HCT116 (cell line): ENCODE results near the gene RGS7. TPM values are rescaled to one million over a fixed set of nuclear protein-coding genes. Genes with fewer than 3 reads are reported as not detected.

Experiments
- ATAC-seq: fragments of 200-7000 bp; cut with Tn5 transposase; 2 replicates; pipeline ENCODE4 v1.9.1; 2020; ENCODE audit warnings: mild to moderate bottlenecking, moderate library complexity
- BruUV-seq: library from RNA; stranded (reverse); fragments of 400-500 nt; replicated peaks from 2 replicates; lab custom pipeline; 2021; lab: Mats Ljungman, UMichigan
- CTCF ChIA-PET: fragments of 300-600 bp; sonication (Branson Sonifier 250); formaldehyde crosslinking; loops from one replicate; lab custom pipeline; 2021; ENCODE audit warnings: antibody characterized with exemption; lab: Charles Lee
- POLR2A ChIA-PET: fragments of 300-600, 350-600 bp; sonication (Branson Sonifier 250); formaldehyde crosslinking; loops from one replicate; lab custom pipeline; 2021; ENCODE audit warnings: antibody characterized with exemption; lab: Charles Lee
- RAD21 ChIA-PET, 2 experiments: fragments of 300-600 bp; sonication (Branson Sonifier 250); formaldehyde crosslinking; loops; one replicate each; lab custom pipeline; 2023; ENCODE audit warnings: low total read pairs in 2 of 2; ENCODE audit not compliant: uncharacterized antibody in 2 of 2, unreplicated experiment in 2 of 2, low non-redundant PET in 1 of 2; lab: Charles Lee
- DNase-seq: peaks from one replicate; pipeline ENCODE4 v3.0.0-alpha.2; 2010; ENCODE audit warnings: low read depth, low spot score
- H2AFZ ChIP-seq: fragments of 200-600 bp; shearing (Covaris generic), sonication (generic); 2 replicates; pipeline ENCODE4 v1.6.1; 2017; ENCODE audit warnings: low read depth, mixed run types, mixed read lengths, antibody characterized with exemption, low read length; ENCODE audit not compliant: poor library complexity, severe bottlenecking
- H3K27ac ChIP-seq: 2 replicates; pipeline ENCODE4 v1.5.1; 2012; ENCODE audit warnings: low read depth, low read length
- H3K27me3 ChIP-seq: fragments of 200-600 bp; sonication (generic); 2 replicates; pipeline ENCODE4 v1.6.1; 2016; ENCODE audit warnings: mixed run types, low read length, mixed read lengths; ENCODE audit not compliant: insufficient read depth
- H3K36me3 ChIP-seq, 2 experiments: fragments of 200-500 bp in 1 of 2; fragments of 200-600 bp in 1 of 2; sonication (Bioruptor generic) in 1 of 2; sonication (generic) in 1 of 2; 2 replicates each; pipeline versions ENCODE4 v1.5.1 to v1.6.1; 2014 to 2016; ENCODE audit warnings: low read length in 2 of 2, inconsistent platforms in 1 of 2, mixed read lengths in 1 of 2, mixed run types in 1 of 2; ENCODE audit not compliant: insufficient read depth in 2 of 2, control insufficient read depth in 1 of 2
- H3K4me1 ChIP-seq, 2 experiments: fragments of 200-600 bp in 1 of 2; sonication (generic) in 1 of 2; 2 replicates each; pipeline versions ENCODE4 v1.5.1 to v1.6.1; 2012 to 2017; ENCODE audit warnings: low read length in 2 of 2, inconsistent platforms in 1 of 2, mild to moderate bottlenecking in 1 of 2, mixed read lengths in 1 of 2, mixed run types in 1 of 2, moderate library complexity in 1 of 2; ENCODE audit not compliant: insufficient read depth in 2 of 2, control insufficient read depth in 1 of 2
- H3K4me2 ChIP-seq: fragments of 200-600 bp; sonication (generic); 2 replicates; pipeline ENCODE4 v1.6.1; 2017; ENCODE audit warnings: mixed run types, low read length, mixed read lengths
- H3K4me3 ChIP-seq, 2 experiments: fragments of 200-600 bp in 1 of 2; sonication (generic) in 1 of 2; replicated peaks in 1 of 2; 2 replicates each; pipeline ENCODE4 v1.5.1; 2011 to 2016; ENCODE audit warnings: low read length in 2 of 2, control low read depth in 1 of 2, low read depth in 1 of 2, mild to moderate bottlenecking in 1 of 2, mixed read lengths in 1 of 2, mixed run types in 1 of 2
- H3K79me2 ChIP-seq: fragments of 200-600 bp; sonication (generic); 2 replicates; pipeline ENCODE4 v1.6.1; 2017; ENCODE audit warnings: mild to moderate bottlenecking, mixed run types, low read length, moderate library complexity, mixed read lengths; ENCODE audit not compliant: insufficient read depth
- H3K9ac ChIP-seq: fragments of 200-600 bp; sonication (generic); 2 replicates; pipeline ENCODE4 v1.6.1; 2016; ENCODE audit warnings: low read length, mixed read lengths
- H3K9me2 ChIP-seq: fragments of 200-600 bp; sonication (generic), shearing (Covaris generic); 2 replicates; pipeline ENCODE4 v1.6.1; 2017; ENCODE audit warnings: mixed run types, mild to moderate bottlenecking, moderate library complexity; ENCODE audit not compliant: insufficient read depth
- H3K9me3 ChIP-seq, 2 experiments: fragments of 200-500 bp in 1 of 2; fragments of 200-600 bp in 1 of 2; sonication (Bioruptor generic) in 1 of 2; sonication (generic) in 1 of 2; 2 replicates each; pipeline ENCODE4 v1.6.1; 2014 to 2017; ENCODE audit warnings: low read length in 2 of 2, mixed read lengths in 2 of 2, inconsistent platforms in 1 of 2, low read depth in 1 of 2, mild to moderate bottlenecking in 1 of 2, mixed run types in 1 of 2, moderate library complexity in 1 of 2; ENCODE audit not compliant: control insufficient read depth in 1 of 2, insufficient read depth in 1 of 2
- H4K20me1 ChIP-seq: fragments of 200-600 bp; sonication (generic), shearing (Covaris generic); 2 replicates; pipeline ENCODE4 v1.6.1; 2017; ENCODE audit warnings: mixed run types, mild to moderate bottlenecking, moderate library complexity; ENCODE audit not compliant: insufficient read depth
- ATF3 ChIP-seq: IDR thresholded peaks from 2 replicates; pipeline ENCODE4 v1.6.1; 2012
- CTCF ChIP-seq, 3 experiments: fragments of 200-600 bp in 1 of 3; sonication (generic) in 1 of 3; IDR thresholded peaks in 2 of 3; conservative IDR thresholded peaks in 1 of 3; 2 replicates each; pipeline ENCODE4 v1.5.1; 2012 to 2017; ENCODE audit warnings: low read depth in 2 of 3, low read length in 2 of 3, antibody characterized with exemption in 1 of 3, borderline replicate concordance in 1 of 3, control low read depth in 1 of 3, mild to moderate bottlenecking in 1 of 3, mixed read lengths in 1 of 3, mixed run types in 1 of 3, moderate library complexity in 1 of 3; ENCODE audit not compliant: insufficient read depth in 1 of 3
- EGR1 ChIP-seq: IDR thresholded peaks from 2 replicates; pipeline ENCODE4 v1.6.1; 2012; ENCODE audit warnings: low read depth
- ELF1 ChIP-seq: IDR thresholded peaks from 2 replicates; pipeline ENCODE4 v1.6.1; 2012; ENCODE audit warnings: low read depth, borderline replicate concordance
- EZH2 ChIP-seq: fragments of 200-600 bp; sonication (generic); IDR thresholded peaks from 2 replicates; pipeline ENCODE4 v1.6.1; 2017; ENCODE audit warnings: antibody characterized with exemption, mixed run types
- EZH2phosphoT487 ChIP-seq: fragments of 200-600 bp; IDR thresholded peaks from 2 replicates; pipeline ENCODE4 v1.6.1; 2018; ENCODE audit warnings: antibody characterized with exemption, borderline replicate concordance
- POLR2A ChIP-seq: IDR thresholded peaks from 2 replicates; pipeline ENCODE4 v1.7.0; 2011; ENCODE audit warnings: borderline replicate concordance; ENCODE audit not compliant: insufficient read depth, insufficient read length; ENCODE audit errors: extremely low read depth
- RAD21 ChIP-seq: IDR thresholded peaks from 2 replicates; pipeline ENCODE4 v1.6.1; 2012; ENCODE audit warnings: low read depth, mild to moderate bottlenecking
- REST ChIP-seq: IDR thresholded peaks from 2 replicates; pipeline ENCODE4 v1.6.1; 2012; ENCODE audit warnings: low read depth
- SIN3A ChIP-seq: IDR thresholded peaks from 2 replicates; pipeline ENCODE4 v1.6.1; 2012; ENCODE audit warnings: low read depth
- SP1 ChIP-seq: IDR thresholded peaks from 2 replicates; pipeline ENCODE4 v1.6.1; 2012; ENCODE audit warnings: low read depth
- TCF7L2 ChIP-seq: IDR thresholded peaks from 2 replicates; pipeline ENCODE4 v1.7.0; 2011; ENCODE audit warnings: borderline replicate concordance, inconsistent platforms; ENCODE audit not compliant: insufficient read depth, insufficient read length; ENCODE audit errors: extremely low read depth
- YY1 ChIP-seq: IDR thresholded peaks from 2 replicates; pipeline ENCODE4 v1.6.1; 2011; ENCODE audit warnings: low read length, low read depth, moderate library complexity, mild to moderate bottlenecking; ENCODE audit not compliant: insufficient replicate concordance; ENCODE audit errors: extremely low read depth
- ZFX ChIP-seq: fragments of 450-650 bp; IDR thresholded peaks from 2 replicates; pipeline ENCODE4 v1.6.1; 2017
- intact Hi-C: fragments of 100-400 bp; cut with micrococcal nuclease; formaldehyde crosslinking; loops from 2 replicates; pipeline ENCODE4 v1.10.0; 2022
- total RNA-seq: library from RNA; stranded (reverse); gene quantifications from one replicate; pipeline ENCODE4 v1.2.1, GENCODE V29; 2021; ENCODE audit not compliant: unreplicated experiment

The RGS7 gene
- total RNA-seq, 1 experiment from 2014 or later = not detected

GRCh38 chr1:241022366-241022765 is 334.6 kb downstream of the RGS7 start:
- no peak overlapping the region for H3K27ac ChIP-seq
- no peaks in the 10 kb centered on the region for H3K9me2 ChIP-seq
- H3K27me3 ChIP-seq = no peaks in the 10 kb centered on the region
- no peak overlapping the region for H3K4me2 ChIP-seq
- ChIA-PET CTCF (no interaction called here), RAD21 (no interaction called here), POLR2A (no interaction called here)
- DNase-seq (no peak), ATAC-seq (no peak)
- BruUV-seq = no TSS peak
- TF ChIP-seq ZFX (no peak), TCF7L2 (no peak), EGR1 (no peak), SIN3A (no peak)
- no peaks in the 10 kb centered on the region for H3K4me1 ChIP-seq
- H2AFZ ChIP-seq = no peak overlapping the region
- peaks cover 5 to 20% of the 10 kb centered on the region in 2 experiments; a peak in 2 of 4 replicates for H3K9me3 ChIP-seq
- intact Hi-C loops = no loop called here
- no peak overlapping the region for H3K4me3 ChIP-seq
- no peaks in the 10 kb centered on the region for H3K36me3 ChIP-seq
- H4K20me1 ChIP-seq = no peaks in the 10 kb centered on the region
- no peak overlapping the region for H3K9ac ChIP-seq
- H3K79me2 ChIP-seq = no peaks in the 10 kb centered on the region

- no peak overlapping the region for H3K9ac ChIP-seq
- H3K9me3 ChIP-seq = peaks cover 5 to 20% of the 10 kb centered on the region in 2 experiments; a peak in 2 of 4 replicates
- H3K4me2 ChIP-seq = no peak overlapping the region
- ChIA-PET CTCF (no interaction called here), POLR2A (no interaction called here), RAD21 (interaction anchor here in 1 of 2 experiments (0.6 kb wide), 1 partner anchor 21 kb away, joined by 3 read pairs; no protein-coding TSS in a partner anchor)
- H4K20me1 ChIP-seq = no peaks in the 10 kb centered on the region
- H3K27ac ChIP-seq = no peak overlapping the region
- intact Hi-C loops = no loop called here
- H3K9me2 ChIP-seq = no peaks in the 10 kb centered on the region
- H3K79me2 ChIP-seq = no peaks in the 10 kb centered on the region
- H3K4me1 ChIP-seq = no peaks in the 10 kb centered on the region
- ATAC-seq (no peak), DNase-seq (no peak)
- no peaks in the 10 kb centered on the region for H3K36me3 ChIP-seq
- no TSS peak for BruUV-seq
- no peaks in the 10 kb centered on the region for H3K27me3 ChIP-seq
- no peak overlapping the region for H3K4me3 ChIP-seq
- H2AFZ ChIP-seq = no peak overlapping the region
- TF ChIP-seq ZFX (no peak), EZH2 (no peak), POLR2A (no peak), RAD21 (no peak), ELF1 (no peak), REST (no peak), SIN3A (no peak), ATF3 (no peak), CTCF (IDR thresholded peaks at IDR 0.05 in 2 of 3, conservative IDR thresholded peaks at IDR 0.05 in 1 of 3; ENCODE audit: borderline replicate concordance in 1 of 3, insufficient read depth in 1 of 3, low read depth in 2 of 3, low read length in 2 of 3) (no peak), SP1 (no peak), EZH2phosphoT487 (no peak), YY1 (no peak)
Observed at GRCh38 chr1:241020851-241021697, 335.9 kb downstream of the RGS7 start.
